CD14-positive monocyte (primary cell): ENCODE data around the gene LUZP1. TPM values are rescaled to one million over a fixed set of nuclear protein-coding genes. Genes with fewer than 3 reads are reported as not detected.
A peak's percentile ranks its signal among the peaks of the same experiment; 100 is the strongest.

Experiments
- DNase-seq, 3 donors: peaks; one replicate each; pipeline ENCODE4 v3.0.0-alpha.2; 2011 to 2022
- H2AFZ ChIP-seq: 2 replicates; pipeline ENCODE4 v1.6.0; 2012; ENCODE audit warnings: mild to moderate bottlenecking, low read depth, low read length, inconsistent platforms; ENCODE audit not compliant: insufficient read depth, poor library complexity, severe bottlenecking
- H3K27ac ChIP-seq, 2 donors: 1 replicate in 1 of 2; 2 replicates in 1 of 2; pipeline ENCODE4 v1.5.1; 2012 to 2013; ENCODE audit warnings: low read length in 2 of 2, control low read depth in 1 of 2, inconsistent platforms in 1 of 2, low read depth in 1 of 2, mild to moderate bottlenecking in 1 of 2
- H3K27me3 ChIP-seq, 2 donors: one replicate each; pipeline versions ENCODE4 v1.6.0 to v1.6.1; 2011 to 2013; ENCODE audit warnings: low read length in 2 of 2; ENCODE audit not compliant: control insufficient read depth in 2 of 2, insufficient read depth in 2 of 2
- H3K36me3 ChIP-seq, 2 donors: replicated peaks in 1 of 2; 1 replicate in 1 of 2; 2 replicates in 1 of 2; pipeline versions ENCODE4 v1.5.1 to v1.6.1; 2012 to 2013; ENCODE audit warnings: low read length in 2 of 2, control low read depth in 1 of 2, inconsistent platforms in 1 of 2, mild to moderate bottlenecking in 1 of 2; ENCODE audit not compliant: insufficient read depth in 2 of 2, control insufficient read depth in 1 of 2
- H3K4me1 ChIP-seq, 2 donors: 1 replicate in 1 of 2; 2 replicates in 1 of 2; pipeline versions ENCODE4 v1.5.1 to v1.6.1; 2012 to 2013; ENCODE audit warnings: low read length in 2 of 2, control low read depth in 1 of 2, inconsistent platforms in 1 of 2, mild to moderate bottlenecking in 1 of 2, moderate library complexity in 1 of 2; ENCODE audit not compliant: insufficient read depth in 2 of 2, control insufficient read depth in 1 of 2
- H3K4me2 ChIP-seq: replicated peaks from 2 replicates; pipeline ENCODE3; 2012; ENCODE audit warnings: low read length, moderate library complexity, mild to moderate bottlenecking; ENCODE audit not compliant: poor library complexity, severe bottlenecking; ENCODE audit errors: extremely low read depth
- H3K4me3 ChIP-seq, 3 experiments: fragments of 200-600 bp in 1 of 3; sonication (generic) in 1 of 3; replicated peaks in 1 of 3; 1 replicate in 2 of 3; 2 replicates in 1 of 3; pipeline ENCODE4 v1.5.1; 2011 to 2013; ENCODE audit warnings: low read length in 3 of 3, mild to moderate bottlenecking in 3 of 3, control low read depth in 2 of 3, low read depth in 2 of 3, inconsistent platforms in 1 of 3, moderate library complexity in 1 of 3
- H3K79me2 ChIP-seq: 2 replicates; pipeline ENCODE4 v1.6.0; 2012; ENCODE audit warnings: mild to moderate bottlenecking, control low read depth, inconsistent platforms, low read length, moderate library complexity; ENCODE audit not compliant: insufficient read depth
- H3K9ac ChIP-seq: 2 replicates; pipeline ENCODE4 v1.6.0; 2017; ENCODE audit warnings: low read length, mild to moderate bottlenecking; ENCODE audit not compliant: insufficient read depth, poor library complexity, severe bottlenecking
- H3K9me3 ChIP-seq, 2 donors: replicated peaks in 1 of 2; 1 replicate in 1 of 2; 2 replicates in 1 of 2; pipeline versions ENCODE4 v1.5.1 to v1.6.1; 2012 to 2013; ENCODE audit warnings: low read length in 2 of 2, control low read depth in 1 of 2; ENCODE audit not compliant: control insufficient read depth in 1 of 2, insufficient read depth in 1 of 2
- H4K20me1 ChIP-seq: 2 replicates; pipeline ENCODE4 v1.6.0; 2012; ENCODE audit warnings: mild to moderate bottlenecking, low read length, control low read depth, moderate library complexity; ENCODE audit not compliant: insufficient read depth
- H3K27ac Mint-ChIP-seq, 7 donors: one replicate each; pipeline ENCODE4 v1.8.0; 2020; ENCODE audit warnings: mild to moderate bottlenecking in 7 of 7, mixed read lengths in 7 of 7, moderate library complexity in 6 of 7, inconsistent platforms in 2 of 7
- H3K27me3 Mint-ChIP-seq, 3 donors: one replicate each; pipeline ENCODE4 v1.8.0; 2021 to 2022; ENCODE audit warnings: low read depth in 3 of 3, mild to moderate bottlenecking in 3 of 3, mixed read lengths in 3 of 3, moderate library complexity in 3 of 3, inconsistent platforms in 1 of 3
- H3K36me3 Mint-ChIP-seq, 2 donors: one replicate each; pipeline ENCODE4 v1.8.0; 2020; ENCODE audit warnings: mixed read lengths in 2 of 2, inconsistent platforms in 1 of 2, mild to moderate bottlenecking in 1 of 2
- H3K4me1 Mint-ChIP-seq: one replicate; pipeline ENCODE4 v1.8.0; 2020; ENCODE audit warnings: mild to moderate bottlenecking, mixed read lengths
- H3K4me3 Mint-ChIP-seq, 2 donors: one replicate each; pipeline ENCODE4 v1.8.0; 2020; ENCODE audit warnings: mild to moderate bottlenecking in 2 of 2, mixed read lengths in 2 of 2, moderate library complexity in 1 of 2
- H3K9me3 Mint-ChIP-seq, 7 donors: one replicate each; pipeline ENCODE4 v1.8.0; 2020 to 2022; ENCODE audit warnings: mixed read lengths in 7 of 7, mild to moderate bottlenecking in 6 of 7, moderate library complexity in 6 of 7, inconsistent platforms in 2 of 7
- WGBS: methylation state at CpG from one replicate; pipeline ENCODE4 v1.1.5; 2013; ENCODE audit warnings: missing lambda C conversion rate; ENCODE audit not compliant: insufficient coverage; 5-methylcytosine and 5-hydroxymethylcytosine counted together
- intact Hi-C, 2 donors: fragments of 100-400 bp; cut with micrococcal nuclease; formaldehyde crosslinking; loops; one replicate each; pipeline versions ENCODE4 v1.15.0 to v1.15.1; 2023
- polyA plus RNA-seq, 3 donors: library from polyadenylated mRNA; depleted of rRNA in 1 of 3; unstranded in 2 of 3; stranded (reverse) in 1 of 3; fragments of 300-500 nt in 2 of 3; fragments of >200 nt in 1 of 3; fragmentation: Illumina TruSeq in 2 of 3; gene quantifications; 1 replicate in 2 of 3; 2 replicates in 1 of 3; pipeline ENCODE4 v1.2.3, GENCODE V29; 2012 to 2021
- TF ChIP-seq, protein P1 (sequence below): fragments of 200-600 bp; IDR thresholded peaks from one replicate; pipeline ENCODE4 v1.8.0; 2022; ENCODE audit warnings: antibody characterized with exemption, mild to moderate bottlenecking

LUZP1 gene
- polyA plus RNA-seq, 3 donors, result 4.4 to 8.7 (median 5.8) TPM

DNA sequence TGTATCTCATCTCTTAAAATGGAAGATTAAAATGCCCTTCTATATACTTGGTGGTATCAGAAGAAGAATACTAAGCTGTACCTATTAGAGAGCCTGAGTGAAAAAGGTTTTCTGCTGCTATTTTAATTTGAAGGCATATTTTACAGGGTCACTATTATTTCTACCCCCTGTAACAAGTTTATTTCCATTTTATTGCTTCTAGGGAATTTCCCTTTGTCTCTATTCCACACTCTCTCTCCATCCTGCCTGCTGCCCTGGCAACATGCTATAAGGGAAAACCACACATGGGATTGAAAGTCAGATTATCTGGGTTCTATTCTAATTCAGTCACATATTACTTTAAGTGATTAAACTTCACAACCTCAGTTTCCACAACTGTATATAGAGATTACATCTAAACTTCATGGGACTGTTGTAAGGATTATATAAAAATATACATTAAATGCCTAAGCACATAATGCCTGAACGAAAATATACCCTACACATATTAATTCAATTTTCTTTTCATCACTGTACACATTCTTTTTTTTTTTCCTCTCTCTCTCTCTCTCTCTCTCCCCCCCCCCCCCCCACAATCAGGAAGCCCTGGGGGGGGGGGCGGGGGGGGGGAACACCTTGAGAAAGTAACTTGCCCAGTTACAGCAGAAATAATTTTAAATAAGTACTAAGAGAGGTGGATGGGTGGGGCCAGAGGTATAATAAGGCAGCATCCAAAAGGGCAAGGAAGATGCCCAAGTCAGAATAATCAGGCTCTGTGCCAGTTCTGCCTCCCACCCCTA is 51.5 kb downstream of the LUZP1 start:
- H3K4me3 Mint-ChIP-seq, result no peak overlapping the region
- Histone ChIP-seq H2AFZ (no peak overlapping the region), H3K4me3 (no peak overlapping the region), H4K20me1 (peaks cover 29% of the 10 kb centered on the region), H3K4me2 (no peak overlapping the region), H3K9ac (no peak overlapping the region), H3K36me3 (no peaks in the 10 kb centered on the region), H3K79me2 (peaks cover 28% of the 10 kb centered on the region), H3K4me1 (peaks cover 13 to 38% of the 10 kb centered on the region in 2 donors), H3K9me3 (no peaks in the 10 kb centered on the region), H3K27ac (no peak overlapping the region), H3K27me3 (no peaks in the 10 kb centered on the region)
- TF ChIP-seq, protein P1, sequence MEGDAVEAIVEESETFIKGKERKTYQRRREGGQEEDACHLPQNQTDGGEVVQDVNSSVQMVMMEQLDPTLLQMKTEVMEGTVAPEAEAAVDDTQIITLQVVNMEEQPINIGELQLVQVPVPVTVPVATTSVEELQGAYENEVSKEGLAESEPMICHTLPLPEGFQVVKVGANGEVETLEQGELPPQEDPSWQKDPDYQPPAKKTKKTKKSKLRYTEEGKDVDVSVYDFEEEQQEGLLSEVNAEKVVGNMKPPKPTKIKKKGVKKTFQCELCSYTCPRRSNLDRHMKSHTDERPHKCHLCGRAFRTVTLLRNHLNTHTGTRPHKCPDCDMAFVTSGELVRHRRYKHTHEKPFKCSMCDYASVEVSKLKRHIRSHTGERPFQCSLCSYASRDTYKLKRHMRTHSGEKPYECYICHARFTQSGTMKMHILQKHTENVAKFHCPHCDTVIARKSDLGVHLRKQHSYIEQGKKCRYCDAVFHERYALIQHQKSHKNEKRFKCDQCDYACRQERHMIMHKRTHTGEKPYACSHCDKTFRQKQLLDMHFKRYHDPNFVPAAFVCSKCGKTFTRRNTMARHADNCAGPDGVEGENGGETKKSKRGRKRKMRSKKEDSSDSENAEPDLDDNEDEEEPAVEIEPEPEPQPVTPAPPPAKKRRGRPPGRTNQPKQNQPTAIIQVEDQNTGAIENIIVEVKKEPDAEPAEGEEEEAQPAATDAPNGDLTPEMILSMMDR, result no peak
- H3K27me3 Mint-ChIP-seq, result peaks cover 0 to 1% (median 0%) of the 10 kb centered on the region in 3 donors
- H3K36me3 Mint-ChIP-seq, result no peaks in the 10 kb centered on the region
- peak overlapping the region in 1 of 7 donors; percentile 63 for H3K27ac Mint-ChIP-seq
- no peaks in the 10 kb centered on the region for H3K9me3 Mint-ChIP-seq
- DNase-seq, result no peak
- peaks cover 41% of the 10 kb centered on the region for H3K4me1 Mint-ChIP-seq
- intact Hi-C loops, result no loop called here
- WGBS, result no CpG with 5 or more reads among the region's 2 CpGs

DNA sequence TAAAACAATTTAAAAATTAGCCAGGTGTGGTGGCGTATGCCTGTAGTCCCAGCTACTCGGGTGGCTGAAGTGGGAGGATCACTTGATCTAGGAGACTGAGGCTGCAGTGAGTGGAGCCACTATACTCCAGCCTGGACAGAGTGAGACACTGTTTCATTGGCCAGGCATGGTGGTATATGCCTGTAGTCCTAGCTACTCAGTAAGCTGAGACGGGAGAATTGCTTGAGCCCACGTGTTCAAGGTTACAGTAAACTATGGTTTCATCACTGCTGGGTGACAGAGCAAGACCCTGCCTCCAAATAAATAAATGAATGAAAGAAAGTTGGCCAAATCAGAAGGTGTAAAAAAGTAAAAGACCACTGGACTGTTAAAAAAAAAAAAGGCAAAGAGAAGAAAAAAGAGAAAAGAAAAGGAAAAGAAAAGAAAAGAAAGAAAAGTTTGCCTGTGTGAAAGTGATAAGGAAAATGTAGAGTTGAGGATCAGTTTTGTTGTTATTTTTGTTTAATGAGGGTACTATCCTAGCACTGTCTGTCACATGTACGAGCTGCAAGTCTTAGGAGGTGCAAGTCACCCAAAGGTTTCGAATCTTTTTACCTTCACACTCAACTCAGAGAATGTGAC is 52.3 kb downstream of the LUZP1 start:
- Histone ChIP-seq H3K27ac (no peak overlapping the region), H3K4me1 (peaks cover 13 to 37% of the 10 kb centered on the region in 2 donors), H3K9me3 (no peaks in the 10 kb centered on the region), H2AFZ (no peak overlapping the region), H3K27me3 (no peaks in the 10 kb centered on the region), H4K20me1 (peaks cover 37% of the 10 kb centered on the region), H3K9ac (no peak overlapping the region), H3K4me3 (no peak overlapping the region), H3K79me2 (peaks cover 28% of the 10 kb centered on the region), H3K36me3 (no peaks in the 10 kb centered on the region), H3K4me2 (no peak overlapping the region)
- DNase-seq, result no peak
- Mint-ChIP-seq H3K27me3 (peaks cover 0 to 1% (median 0%) of the 10 kb centered on the region in 3 donors), H3K4me1 (peaks cover 43% of the 10 kb centered on the region), H3K27ac (no peak overlapping the region), H3K4me3 (no peak overlapping the region), H3K36me3 (no peaks in the 10 kb centered on the region), H3K9me3 (no peaks in the 10 kb centered on the region)
- intact Hi-C loops, result no loop called here
- 100% methylated on average over 4 of the region's 6 CpGs for WGBS
- TF ChIP-seq, protein P1, result no peak
